Measurements from ENCODE around the gene TFF2.

TFF2 gene

DNA sequence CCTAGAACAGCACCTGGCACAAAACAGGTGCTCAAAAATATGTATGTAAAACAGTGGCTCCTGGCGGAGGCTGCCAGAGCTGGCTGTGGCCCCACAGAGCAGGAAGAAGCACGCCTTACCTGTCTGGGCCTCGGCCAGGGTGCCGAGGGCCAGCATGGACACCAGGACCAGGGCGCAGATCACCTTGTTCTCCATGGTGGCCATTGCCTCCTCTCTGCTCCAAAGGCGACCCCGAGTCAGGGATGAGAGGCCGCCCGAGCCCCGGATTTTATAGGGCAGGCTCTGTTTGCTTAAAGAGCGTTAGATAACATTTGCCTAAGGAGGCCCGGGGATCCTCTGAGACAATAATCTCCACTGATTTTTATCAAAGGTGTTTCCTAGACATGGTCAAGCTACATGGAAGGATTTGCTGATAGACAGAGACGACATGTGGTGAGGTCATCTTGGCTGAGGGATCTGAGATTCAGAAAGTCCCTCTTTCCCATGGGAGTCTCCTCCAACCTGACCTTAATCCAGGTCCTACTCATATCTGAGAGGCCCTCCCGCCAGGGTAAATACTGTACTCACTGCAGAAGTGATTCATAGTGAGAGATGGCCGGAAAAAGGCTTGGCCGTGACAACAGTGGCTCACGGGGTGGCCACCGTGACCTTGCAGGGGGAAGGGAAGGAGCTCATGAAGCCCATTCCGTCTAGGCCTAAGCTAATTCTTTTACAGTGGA is 15.7 kb upstream of the TFF2 start, which contains the start of gene TFF1:
TSS of gene TFF1 (minus strand) at position 244 of the 719 bp plus-strand sequence. CDS start at position 204, 40 bp downstream.
- H3K4me3 ChIP-seq (ENCODE audit: low read depth, low read length): no peak within 1 kb of the TSS
- no peak for DNase-seq (ENCODE audit: low read depth)
- TF ChIP-seq, protein P1, sequence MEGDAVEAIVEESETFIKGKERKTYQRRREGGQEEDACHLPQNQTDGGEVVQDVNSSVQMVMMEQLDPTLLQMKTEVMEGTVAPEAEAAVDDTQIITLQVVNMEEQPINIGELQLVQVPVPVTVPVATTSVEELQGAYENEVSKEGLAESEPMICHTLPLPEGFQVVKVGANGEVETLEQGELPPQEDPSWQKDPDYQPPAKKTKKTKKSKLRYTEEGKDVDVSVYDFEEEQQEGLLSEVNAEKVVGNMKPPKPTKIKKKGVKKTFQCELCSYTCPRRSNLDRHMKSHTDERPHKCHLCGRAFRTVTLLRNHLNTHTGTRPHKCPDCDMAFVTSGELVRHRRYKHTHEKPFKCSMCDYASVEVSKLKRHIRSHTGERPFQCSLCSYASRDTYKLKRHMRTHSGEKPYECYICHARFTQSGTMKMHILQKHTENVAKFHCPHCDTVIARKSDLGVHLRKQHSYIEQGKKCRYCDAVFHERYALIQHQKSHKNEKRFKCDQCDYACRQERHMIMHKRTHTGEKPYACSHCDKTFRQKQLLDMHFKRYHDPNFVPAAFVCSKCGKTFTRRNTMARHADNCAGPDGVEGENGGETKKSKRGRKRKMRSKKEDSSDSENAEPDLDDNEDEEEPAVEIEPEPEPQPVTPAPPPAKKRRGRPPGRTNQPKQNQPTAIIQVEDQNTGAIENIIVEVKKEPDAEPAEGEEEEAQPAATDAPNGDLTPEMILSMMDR (IDR thresholded peaks at IDR 0.05; ENCODE audit: low read depth, low read length, missing control alignments): no peak

DNA sequence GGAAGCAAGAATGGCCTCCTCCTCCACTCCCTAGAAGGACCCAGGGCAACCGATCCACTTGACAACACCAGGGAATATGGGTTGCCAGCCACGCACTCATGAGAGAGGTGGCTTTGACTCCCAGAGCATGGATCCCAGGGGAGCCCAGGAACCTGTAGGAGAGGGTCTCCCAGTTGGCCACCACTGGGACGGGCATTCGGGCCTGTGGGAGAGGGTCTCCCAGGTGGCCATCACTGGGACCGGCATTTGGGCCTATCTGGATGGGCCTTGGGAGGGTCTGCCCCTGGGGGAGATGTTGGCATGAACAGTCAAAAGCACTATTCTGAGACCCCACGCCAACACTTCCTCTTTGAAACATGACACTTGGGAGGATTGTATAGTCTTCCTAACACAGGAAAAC is 15.0 kb upstream of the TFF2 start:
- TF ChIP-seq, protein P1 (IDR thresholded peaks at IDR 0.05; ENCODE audit: low read depth, low read length, missing control alignments): no peak
- no peak for DNase-seq (ENCODE audit: low read depth)
- no peak overlapping the region for H3K4me3 ChIP-seq (ENCODE audit: low read depth, low read length)

DNA sequence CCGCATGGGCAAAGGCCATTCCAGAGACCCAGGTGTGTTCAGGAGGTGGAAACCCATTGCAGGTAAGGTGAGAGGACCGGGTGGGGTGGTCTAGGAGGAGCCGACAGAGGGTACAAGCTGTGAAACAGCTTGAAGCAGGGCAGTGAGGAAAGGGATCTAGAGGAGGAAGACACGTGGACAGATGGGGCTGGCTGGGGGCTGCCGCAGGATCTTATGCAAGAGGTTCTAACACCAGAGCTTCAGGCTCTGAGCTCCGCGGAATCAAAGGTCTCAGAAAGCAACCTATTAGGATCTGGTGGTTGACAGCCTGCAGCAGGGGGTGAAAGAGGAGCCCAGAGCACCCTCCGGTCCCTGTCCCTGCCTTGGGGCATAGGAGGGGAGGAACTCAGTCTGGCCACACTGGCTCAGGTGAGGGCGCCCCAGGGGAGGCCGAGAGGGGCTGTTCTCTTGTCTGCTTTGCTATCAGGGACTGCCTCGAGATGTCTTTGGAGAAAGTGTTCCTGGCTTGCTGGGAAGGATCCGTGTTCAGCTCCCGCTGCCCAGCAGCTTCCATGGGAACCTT is 13.6 kb upstream of the TFF2 start:
- TF ChIP-seq, protein P1 (IDR thresholded peaks at IDR 0.05; ENCODE audit: low read depth, low read length, missing control alignments): no peak
- no peak for DNase-seq (ENCODE audit: low read depth)
- no peak overlapping the region for H3K4me3 ChIP-seq (ENCODE audit: low read depth, low read length)

DNA sequence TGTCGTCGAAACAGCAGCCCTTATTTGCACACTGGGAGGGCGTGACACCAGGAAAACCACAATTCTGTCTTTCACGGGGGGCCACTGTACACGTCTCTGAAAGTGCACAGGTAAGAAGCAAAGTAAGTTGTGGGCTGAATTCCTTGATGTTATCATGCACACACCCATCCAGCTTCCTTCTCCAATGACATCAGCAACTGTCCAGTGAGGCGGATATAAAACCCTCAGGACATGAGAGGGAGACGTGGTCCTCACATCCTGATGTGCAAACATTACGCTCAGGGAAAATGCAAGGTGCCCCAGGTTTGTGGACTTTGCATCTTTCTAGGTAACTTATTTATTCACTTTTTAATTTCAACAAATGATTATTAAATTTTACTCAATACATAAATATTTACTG is 12.5 kb upstream of the TFF2 start:
- TF ChIP-seq, protein P1 (IDR thresholded peaks at IDR 0.05; ENCODE audit: low read depth, low read length, missing control alignments): no peak
- no peak for DNase-seq (ENCODE audit: low read depth)
- H3K4me3 ChIP-seq (ENCODE audit: low read depth, low read length): no peak overlapping the region

DNA sequence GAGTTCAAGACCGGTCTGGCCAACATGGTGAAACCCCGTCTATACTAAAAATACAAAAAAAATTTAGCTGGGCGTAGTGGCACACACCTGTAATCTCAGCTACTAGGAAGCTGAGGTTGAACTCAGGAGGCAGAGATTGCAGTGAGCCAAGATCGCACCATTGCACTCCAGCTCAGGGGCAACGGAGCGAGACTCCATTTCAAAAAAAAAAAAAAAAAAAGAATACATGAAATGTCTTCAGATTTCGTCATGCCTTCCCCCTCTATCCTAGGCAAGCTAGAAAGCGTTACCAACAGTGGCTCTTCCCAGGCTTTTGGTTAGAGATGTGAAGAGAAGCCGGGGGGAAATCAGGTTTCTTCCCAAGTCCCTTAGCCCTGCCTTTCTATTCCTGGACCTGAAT is 11.9 kb upstream of the TFF2 start:
- DNase-seq (ENCODE audit: low read depth): no peak
- H3K4me3 ChIP-seq (ENCODE audit: low read depth, low read length): no peak overlapping the region
- TF ChIP-seq, protein P1 (IDR thresholded peaks at IDR 0.05; ENCODE audit: low read depth, low read length, missing control alignments): no peak

DNA sequence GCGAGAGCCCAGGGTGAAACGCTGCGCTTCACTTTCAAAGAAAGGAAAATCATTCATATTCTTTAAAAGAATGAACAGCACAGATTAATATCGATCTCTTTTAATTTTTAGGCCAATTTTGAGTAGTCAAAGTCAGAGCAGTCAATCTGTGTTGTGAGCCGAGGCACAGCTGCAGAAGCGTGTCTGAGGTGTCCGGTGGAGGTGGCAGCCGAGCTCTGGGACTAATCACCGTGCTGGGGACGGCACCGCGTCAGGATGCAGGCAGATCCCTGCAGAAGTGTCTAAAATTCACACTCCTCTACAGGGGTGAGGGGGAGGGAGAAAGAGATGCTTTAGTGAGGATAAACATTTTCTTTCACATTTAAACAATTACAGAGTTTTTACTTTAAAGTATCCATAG is 11.4 kb upstream of the TFF2 start:
- DNase-seq (ENCODE audit: low read depth): no peak
- H3K4me3 ChIP-seq (ENCODE audit: low read depth, low read length): no peak overlapping the region
- TF ChIP-seq, protein P1 (IDR thresholded peaks at IDR 0.05; ENCODE audit: low read depth, low read length, missing control alignments): no peak

DNA sequence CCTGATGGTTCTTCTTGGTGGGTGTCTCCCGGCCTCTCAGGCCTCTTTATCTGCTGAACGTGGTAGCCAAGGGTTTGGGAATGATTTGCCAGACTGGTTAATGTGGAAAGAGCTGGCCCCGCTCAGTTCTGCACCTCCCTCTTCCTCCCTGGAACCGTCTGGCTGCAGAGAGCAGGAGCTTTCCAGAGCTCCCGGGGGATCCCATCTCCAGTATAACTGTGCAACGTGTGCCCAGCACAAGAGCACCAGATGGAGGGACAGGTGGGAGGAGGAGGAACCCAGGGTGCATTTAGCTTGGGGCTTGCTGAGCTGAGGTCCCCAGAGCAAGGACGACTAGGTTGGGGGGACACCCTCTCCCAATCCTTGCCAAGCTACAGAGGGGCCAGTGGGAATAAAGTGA is 10.5 kb upstream of the TFF2 start:
- TF ChIP-seq, protein P1 (IDR thresholded peaks at IDR 0.05; ENCODE audit: low read depth, low read length, missing control alignments): no peak
- no peak overlapping the region for H3K4me3 ChIP-seq (ENCODE audit: low read depth, low read length)
- DNase-seq (ENCODE audit: low read depth): no peak

All from GM12864 (cell line).